Measurements from ENCODE around the gene PUSL1.
A peak's percentile ranks its signal among the peaks of the same experiment; 100 is the strongest.

Gene PUSL1

GRCh38 chr1:1297802-1298424 is 10.5 kb upstream of the PUSL1 start (continued):
- TF ChIP-seq ZNF513 (tag by site-specific recombination; IDR thresholded peaks at IDR 0.05) (no peak), ZNF391 (tag by site-specific recombination; IDR thresholded peaks at IDR 0.05; ENCODE audit: borderline replicate concordance, low read depth) (no peak), ZNF341 (tag by site-specific recombination; IDR thresholded peaks at IDR 0.05; ENCODE audit: low read depth) (no peak), EGR2 (tag by site-specific recombination; IDR thresholded peaks at IDR 0.05; ENCODE audit: low read depth) (no peak), ZBTB44 (tag by site-specific recombination; IDR thresholded peaks at IDR 0.05) (no peak), TCF7L2 (IDR thresholded peaks at IDR 0.05; ENCODE audit: borderline replicate concordance, low read depth, low read length) (no peak), ZNF610 (tag by site-specific recombination; IDR thresholded peaks at IDR 0.05; ENCODE audit: borderline replicate concordance) (no peak), ZNF148 (tag by site-specific recombination; IDR thresholded peaks at IDR 0.05; ENCODE audit: borderline replicate concordance) (no peak), ZEB2 (tag by site-specific recombination; IDR thresholded peaks at IDR 0.05) (no peak), ZNF558 (tag by site-specific recombination; IDR thresholded peaks at IDR 0.05) (no peak), KLF8 (tag by site-specific recombination; IDR thresholded peaks at IDR 0.05) (peak; percentile 97), ZBTB49 (tag by site-specific recombination; IDR thresholded peaks at IDR 0.05; ENCODE audit: low read depth) (no peak), ZBTB48 (tag by site-specific recombination; IDR thresholded peaks at IDR 0.05) (no peak), PBX3 (CRISPR knock-in tag; IDR thresholded peaks at IDR 0.05) (no peak), KLF7 (tag by site-specific recombination; IDR thresholded peaks at IDR 0.05; ENCODE audit: borderline replicate concordance) (no peak), ZNF645 (tag by site-specific recombination; IDR thresholded peaks at IDR 0.05) (no peak), ZNF362 (tag by site-specific recombination; IDR thresholded peaks at IDR 0.05) (no peak), KLF17 (tag by site-specific recombination; IDR thresholded peaks at IDR 0.05) (no peak), FEZF1 (tag by site-specific recombination; IDR thresholded peaks at IDR 0.05) (no peak), ZNF707 (tag by site-specific recombination; IDR thresholded peaks at IDR 0.05) (no peak), PATZ1 (tag by site-specific recombination; IDR thresholded peaks at IDR 0.05) (0 out of 2 replicates have a peak, but pooled peaks have one; percentile 26), ZNF837 (tag by site-specific recombination; IDR thresholded peaks at IDR 0.05) (no peak)

Measured in HEK293 (cell line).